Measurements from ENCODE around the gene SPG11. TPM values are rescaled to one million over a fixed set of nuclear protein-coding genes. Genes with fewer than 3 reads are reported as not detected.
A peak's percentile ranks its signal among the peaks of the same experiment; 100 is the strongest.

SPG11 gene
- total and polyA plus RNA-seq, 10 of the 15 experiments (the other 5 are each of a cell fraction or from before 2014, with no cell fraction given), result 22.1 to 85.1 (median 47.2) TPM

GRCh38 chr15:44712346-44713005 is 49.0 kb upstream of the SPG11 start (continued):
- TF ChIP-seq TCF3 (IDR thresholded peaks at IDR 0.05; ENCODE audit: borderline replicate concordance, insufficient read depth, low read depth, low read length) (no peak), MAX (IDR thresholded peaks at IDR 0.05; ENCODE audit: low read depth, low read length) (0 out of 2 replicates have a peak, but pooled peaks have one; percentile 39), LARP7 (IDR thresholded peaks at IDR 0.05) (peak; percentile 62), NRF1 (conservative IDR thresholded peaks at IDR 0.05; ENCODE audit: low read depth, low read length) (no peak), ZNF384 (IDR thresholded peaks at IDR 0.05; ENCODE audit: borderline replicate concordance, low read depth, low read length) (no peak), SPI1 (IDR thresholded peaks at IDR 0.05; ENCODE audit: borderline replicate concordance, insufficient read depth, low read depth, low read length) (peak; percentile 53; the same call in 1 of the 2 replicates), MEF2B (IDR thresholded peaks at IDR 0.05; ENCODE audit: partially characterized antibody, poor library complexity, severe bottlenecking) (no peak), MYC (IDR thresholded peaks at IDR 0.05; ENCODE audit: insufficient read depth, insufficient read length, insufficient replicate concordance, low read length, severe bottlenecking) (no peak), ZSCAN29 (IDR thresholded peaks at IDR 0.05) (no peak), ATF3 (IDR thresholded peaks at IDR 0.05; ENCODE audit: borderline replicate concordance, extremely low read depth, low read depth, low read length) (no peak), ESRRA (IDR thresholded peaks at IDR 0.05; ENCODE audit: low read length) (no peak), ZBTB4 (CRISPR knock-in tag; IDR thresholded peaks at IDR 0.05) (no peak), NFYB (IDR thresholded peaks at IDR 0.05; ENCODE audit: insufficient read depth, low read depth, low read length) (no peak), SUZ12 (IDR thresholded peaks at IDR 0.05; ENCODE audit: unreplicated experiment) (no peak)
